K562 (cell line): ENCODE results near the gene PTRHD1. TPM values are rescaled to one million over a fixed set of nuclear protein-coding genes. Genes with fewer than 3 reads are reported as not detected.

Experiments used
- ATAC-seq: fragments of 200-7000 bp; cut with Tn5 transposase; 3 replicates; pipeline ENCODE4 v1.9.1; 2020; ENCODE audit warnings: moderate library complexity
- BruUV-seq: library from RNA; stranded (reverse); fragments of 400-500 nt; replicated peaks from 2 replicates; lab custom pipeline; 2021; lab: Mats Ljungman, UMichigan
- CTCF ChIA-PET: fragments of 300-600 bp; formaldehyde crosslinking; extraction: SDS; loops from one replicate; lab custom pipeline; 2021; ENCODE audit warnings: low intra/inter-chr PET ratio; lab: Yijun Ruan, JAX
- POLR2A ChIA-PET: fragments of 300-600, 350-650 bp; sonication (Branson Sonifier 250); formaldehyde crosslinking; extraction: SDS; loops from one replicate; lab custom pipeline; 2021; ENCODE audit warnings: antibody characterized with exemption, inconsistent platforms; lab: Yijun Ruan, JAX
- DNase-seq, 4 experiments: peaks; one replicate each; pipeline versions ENCODE4 v3.0.0 to v3.0.0-alpha.2; 2011 to 2018; ENCODE audit warnings: low spot score in 3 of 4, mixed read lengths in 3 of 4; ENCODE audit errors: extremely low read depth in 1 of 4
- FAIRE-seq: peaks from 2 replicates; lab custom pipeline; 2011; peaks lifted over from hg19 to GRCh38; lab: Jason Lieb, UNC
- H2AFZ ChIP-seq: 2 replicates; pipeline ENCODE4 v1.6.0; 2011; ENCODE audit warnings: low read depth, low read length, control low read depth, inconsistent platforms
- H3K27ac ChIP-seq: fragments of 200-600 bp; 3 replicates; pipeline ENCODE4 v1.8.0; 2011; ENCODE audit warnings: low read depth, mild to moderate bottlenecking, control low read depth, inconsistent platforms, low read length, moderate library complexity, mixed read lengths; ENCODE audit errors: extremely low read depth
- H3K27me3 ChIP-seq, 2 experiments: fragments of 300-600 bp in 1 of 2; 2 replicates in 1 of 2; 3 replicates in 1 of 2; pipeline versions ENCODE4 v1.6.0 to v1.8.0; 2011; ENCODE audit warnings: inconsistent platforms in 2 of 2, low read length in 2 of 2, mild to moderate bottlenecking in 1 of 2, mixed read lengths in 1 of 2, moderate library complexity in 1 of 2; ENCODE audit not compliant: control insufficient read depth in 2 of 2, insufficient read depth in 2 of 2
- H3K36me3 ChIP-seq: fragments of 300-600 bp; 3 replicates; pipeline ENCODE4 v1.8.0; 2011; ENCODE audit warnings: mild to moderate bottlenecking, low read length, inconsistent platforms; ENCODE audit not compliant: control insufficient read depth, insufficient read depth
- H3K4me1 ChIP-seq, 2 experiments: fragments of 200-600 bp in 1 of 2; replicated peaks in 1 of 2; 2 replicates in 1 of 2; 3 replicates in 1 of 2; pipeline versions ENCODE4 v1.5.1 to v1.8.0; 2011; ENCODE audit warnings: inconsistent platforms in 2 of 2, low read length in 2 of 2, mild to moderate bottlenecking in 1 of 2, mixed read lengths in 1 of 2, moderate library complexity in 1 of 2; ENCODE audit not compliant: control insufficient read depth in 2 of 2, insufficient read depth in 2 of 2
- H3K4me2 ChIP-seq: 2 replicates; pipeline ENCODE4 v1.6.1; 2011; ENCODE audit warnings: low read length, control low read depth, inconsistent platforms, mixed read lengths; ENCODE audit not compliant: insufficient read depth
- H3K4me3 ChIP-seq: fragments of 200-600 bp; sonication (generic), shearing (Covaris generic); 2 replicates; pipeline ENCODE4 v1.5.1; 2016; ENCODE audit warnings: control low read depth, inconsistent platforms
- H3K79me2 ChIP-seq: fragments of 200-600 bp; 3 replicates; pipeline ENCODE4 v1.8.0; 2011; ENCODE audit warnings: low read length, inconsistent platforms; ENCODE audit not compliant: control insufficient read depth, insufficient read depth
- H3K9ac ChIP-seq, 2 experiments: 2 replicates each; pipeline versions ENCODE4 v1.6.0 to v1.6.1; 2011; ENCODE audit warnings: low read depth in 2 of 2, low read length in 2 of 2, control low read depth in 1 of 2, inconsistent platforms in 1 of 2, mild to moderate bottlenecking in 1 of 2, mixed read lengths in 1 of 2; ENCODE audit not compliant: insufficient read depth in 1 of 2
- H3K9me1 ChIP-seq: one replicate; pipeline ENCODE4 v1.6.0; 2011; ENCODE audit warnings: inconsistent platforms, mild to moderate bottlenecking, low read length, moderate library complexity; ENCODE audit not compliant: control insufficient read depth, insufficient read depth
- H3K9me3 ChIP-seq: replicated peaks from 2 replicates; pipeline ENCODE4 v1.5.1; 2011; ENCODE audit warnings: low read depth, low read length, inconsistent platforms; ENCODE audit not compliant: control insufficient read depth, insufficient read depth
- H4K20me1 ChIP-seq: replicated peaks from 2 replicates; pipeline ENCODE4 v1.6.1; 2011; ENCODE audit warnings: low read length, inconsistent platforms, mixed read lengths; ENCODE audit not compliant: control insufficient read depth, insufficient read depth
- HCFC1 ChIP-seq: IDR thresholded peaks from 2 replicates; pipeline ENCODE4 v1.6.1; 2012; ENCODE audit warnings: low read depth, low read length, improper control_type of control experiment
- MNT ChIP-seq, 2 experiments: fragments of 450-650 bp; conservative IDR thresholded peaks; 2 replicates each; pipeline ENCODE4 v1.6.1; 2017; ENCODE audit warnings: mild to moderate bottlenecking in 2 of 2, moderate library complexity in 2 of 2
- PBX2 ChIP-seq, 2 experiments: IDR thresholded peaks in 1 of 2; conservative IDR thresholded peaks in 1 of 2; 2 replicates each; pipeline ENCODE4 v1.6.1; 2016; ENCODE audit warnings: low read depth in 2 of 2, mild to moderate bottlenecking in 1 of 2, missing compliant biosample characterization in 1 of 2, missing genetic modification characterization in 1 of 2, moderate library complexity in 1 of 2
- SUPT5H ChIP-seq: fragments of 450-650 bp; IDR thresholded peaks from 2 replicates; pipeline ENCODE4 v1.6.1; 2016
- WGBS: fragments of 100-300 bp; shearing (Covaris generic); methylation state at CpG from one replicate; pipeline ENCODE4 v1.1.6; 2016; ENCODE audit warnings: low coverage, mixed read lengths; ENCODE audit not compliant: insufficient coverage; ENCODE audit errors: missing lambda C conversion rate; 5-methylcytosine and 5-hydroxymethylcytosine counted together
- in situ Hi-C: fragments of 300-500 bp; cut with MboI; formaldehyde crosslinking; loops from 4 replicates; pipeline ENCODE4 v1.15.0; 2018; ENCODE audit warnings: inconsistent platforms, mixed read lengths
- intact Hi-C: fragments of 100-400 bp; cut with micrococcal nuclease; formaldehyde crosslinking; loops from 2 replicates; pipeline ENCODE4 v1.14.2; 2022
- polyA plus RNA-seq, 8 experiments: library from polyadenylated mRNA; depleted of rRNA in 4 of 8; stranded (reverse) in 5 of 8; unstranded in 3 of 8; fragments of >200 nt; fragmentation: Nextera tagmentation in 2 of 8; fragmentation: Illumina TruSeq in 1 of 8; extraction: Ambion mirVana in 2 of 8; extraction: Trizol in 1 of 8; gene quantifications; 2 replicates each; pipeline versions ENCODE4 v1.2.1 to v1.2.3, GENCODE V29; 2011 to 2014; ENCODE audit warnings: inconsistent platforms in 1 of 8, missing spikeins in 1 of 8
- total RNA-seq, 7 experiments: library from RNA; depleted of rRNA in 6 of 7; stranded (reverse); fragments of >200 nt in 6 of 7; fragmentation: Illumina TruSeq in 2 of 7; extraction: Trizol in 2 of 7; gene quantifications; 2 replicates each; pipeline versions ENCODE4 v1.2.1 to v1.2.3, GENCODE V29; 2011 to 2021; ENCODE audit warnings: low replicate concordance in 1 of 7
- TF ChIP-seq, protein P1 (sequence below): fragments of 250-450 bp; sonication (Bioruptor Pico); IDR thresholded peaks from 2 replicates; pipeline ENCODE4 v1.4.0; 2020; ENCODE audit warnings: mild to moderate bottlenecking

Gene PTRHD1
- total and polyA plus RNA-seq, 9 of the 15 experiments (the other 6 are each of a cell fraction or from before 2014, with no cell fraction given), result 15.8 to 83.2 (median 46.6) TPM

DNA sequence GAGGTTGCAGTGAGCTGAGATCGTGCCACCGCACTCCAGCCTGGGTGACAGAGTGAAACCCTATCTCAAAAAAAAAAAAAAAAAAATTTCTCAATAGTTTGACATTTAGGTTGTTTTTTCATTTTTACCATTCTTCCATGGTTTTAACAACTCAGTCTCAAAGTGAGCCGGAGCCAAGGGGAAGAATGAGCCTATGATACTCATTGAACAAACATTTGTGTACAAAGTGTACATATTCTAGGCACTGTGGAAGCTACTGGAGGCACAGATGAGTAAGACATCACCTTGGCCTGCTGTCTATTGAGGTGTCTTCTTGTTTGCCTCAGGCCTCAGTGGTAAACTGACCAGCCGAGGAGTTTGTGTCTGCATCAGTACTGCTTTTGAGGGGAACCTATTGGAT lies 22.0 kb upstream of the PTRHD1 start (continued):
- TF ChIP-seq, protein P1, sequence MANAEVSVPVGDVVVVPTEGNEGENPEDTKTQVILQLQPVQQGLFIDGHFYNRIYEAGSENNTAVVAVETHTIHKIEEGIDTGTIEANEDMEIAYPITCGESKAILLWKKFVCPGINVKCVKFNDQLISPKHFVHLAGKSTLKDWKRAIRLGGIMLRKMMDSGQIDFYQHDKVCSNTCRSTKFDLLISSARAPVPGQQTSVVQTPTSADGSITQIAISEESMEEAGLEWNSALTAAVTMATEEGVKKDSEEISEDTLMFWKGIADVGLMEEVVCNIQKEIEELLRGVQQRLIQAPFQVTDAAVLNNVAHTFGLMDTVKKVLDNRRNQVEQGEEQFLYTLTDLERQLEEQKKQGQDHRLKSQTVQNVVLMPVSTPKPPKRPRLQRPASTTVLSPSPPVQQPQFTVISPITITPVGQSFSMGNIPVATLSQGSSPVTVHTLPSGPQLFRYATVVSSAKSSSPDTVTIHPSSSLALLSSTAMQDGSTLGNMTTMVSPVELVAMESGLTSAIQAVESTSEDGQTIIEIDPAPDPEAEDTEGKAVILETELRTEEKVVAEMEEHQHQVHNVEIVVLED (CRISPR knock-in tag), result no peak
- TF ChIP-seq MNT (conservative IDR thresholded peaks at IDR 0.05) (no peak), HCFC1 (no peak)

DNA sequence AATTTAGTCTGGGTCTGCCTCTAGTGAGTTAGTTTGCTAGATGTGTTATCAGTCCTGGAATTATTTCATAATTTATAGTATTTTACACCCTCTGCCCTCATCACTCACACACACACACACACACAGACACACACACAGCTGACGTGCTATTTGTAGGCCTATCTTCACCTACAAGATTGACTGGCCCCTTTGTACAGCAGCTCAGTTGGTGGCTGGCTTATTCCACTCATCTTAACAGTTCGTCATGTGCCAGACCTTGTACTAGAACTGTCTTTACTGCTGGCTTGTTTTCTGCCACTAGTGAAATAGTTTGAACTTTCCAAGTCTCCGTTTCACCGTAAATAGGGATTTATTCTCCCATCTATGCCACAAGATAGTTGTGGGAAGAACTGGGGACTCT lies 21.3 kb upstream of the PTRHD1 start:
- TF ChIP-seq PBX2 (CRISPR knock-in tag; IDR thresholded peaks at IDR 0.05; ENCODE audit: low read depth) (no peak), PBX2 (tag; conservative IDR thresholded peaks at IDR 0.05; ENCODE audit: low read depth) (0 out of 2 replicates have a peak, but pooled peaks have one; percentile 19), SUPT5H (no peak)
- Histone ChIP-seq H3K9me1 (no peaks in the 10 kb centered on the region), H3K27ac (no peak overlapping the region), H4K20me1 (no peaks in the 10 kb centered on the region), H3K9me3 (no peaks in the 10 kb centered on the region), H3K79me2 (peaks cover 42% of the 10 kb centered on the region), H3K9ac (no peak overlapping the region), H2AFZ (no peak overlapping the region), H3K4me1 (peaks cover 8 to 32% of the 10 kb centered on the region in 2 experiments), H3K27me3 (no peaks in the 10 kb centered on the region), H3K36me3 (peaks cover 73% of the 10 kb centered on the region), H3K4me3 (no peak overlapping the region), H3K4me2 (no peak overlapping the region)
- BruUV-seq, result no TSS peak
- ATAC-seq (no peak), DNase-seq (no peak), FAIRE-seq (no peak)
- WGBS, result 92% methylated on average over 4 of the region's 4 CpGs
- POLR2A ChIA-PET, result interaction anchor here (0.7 to 2.0 kb wide), 2 partner anchors 9 to 15 kb away, joined by 3 to 10 read pairs; no protein-coding TSS in a partner anchor
- CTCF ChIA-PET, result no interaction called here
- intact Hi-C loops (no loop called here), in situ Hi-C loops (no loop called here)
